CD14-positive monocyte (primary cell): ENCODE measurements around the gene ST7L. TPM values are rescaled to one million over a fixed set of nuclear protein-coding genes. Genes with fewer than 3 reads are reported as not detected.

ENCODE experiments used
- DNase-seq, 3 donors: peaks; one replicate each; pipeline ENCODE4 v3.0.0-alpha.2; 2011 to 2022
- H2AFZ ChIP-seq: 2 replicates; pipeline ENCODE4 v1.6.0; 2012; ENCODE audit warnings: mild to moderate bottlenecking, low read depth, low read length, inconsistent platforms; ENCODE audit not compliant: insufficient read depth, poor library complexity, severe bottlenecking
- H3K27ac ChIP-seq, 2 donors: 1 replicate in 1 of 2; 2 replicates in 1 of 2; pipeline ENCODE4 v1.5.1; 2012 to 2013; ENCODE audit warnings: low read length in 2 of 2, control low read depth in 1 of 2, inconsistent platforms in 1 of 2, low read depth in 1 of 2, mild to moderate bottlenecking in 1 of 2
- H3K27me3 ChIP-seq, 2 donors: one replicate each; pipeline versions ENCODE4 v1.6.0 to v1.6.1; 2011 to 2013; ENCODE audit warnings: low read length in 2 of 2; ENCODE audit not compliant: control insufficient read depth in 2 of 2, insufficient read depth in 2 of 2
- H3K36me3 ChIP-seq, 2 donors: replicated peaks in 1 of 2; 1 replicate in 1 of 2; 2 replicates in 1 of 2; pipeline versions ENCODE4 v1.5.1 to v1.6.1; 2012 to 2013; ENCODE audit warnings: low read length in 2 of 2, control low read depth in 1 of 2, inconsistent platforms in 1 of 2, mild to moderate bottlenecking in 1 of 2; ENCODE audit not compliant: insufficient read depth in 2 of 2, control insufficient read depth in 1 of 2
- H3K4me1 ChIP-seq, 2 donors: 1 replicate in 1 of 2; 2 replicates in 1 of 2; pipeline versions ENCODE4 v1.5.1 to v1.6.1; 2012 to 2013; ENCODE audit warnings: low read length in 2 of 2, control low read depth in 1 of 2, inconsistent platforms in 1 of 2, mild to moderate bottlenecking in 1 of 2, moderate library complexity in 1 of 2; ENCODE audit not compliant: insufficient read depth in 2 of 2, control insufficient read depth in 1 of 2
- H3K4me2 ChIP-seq: replicated peaks from 2 replicates; pipeline ENCODE3; 2012; ENCODE audit warnings: low read length, moderate library complexity, mild to moderate bottlenecking; ENCODE audit not compliant: poor library complexity, severe bottlenecking; ENCODE audit errors: extremely low read depth
- H3K4me3 ChIP-seq, 3 experiments: fragments of 200-600 bp in 1 of 3; sonication (generic) in 1 of 3; replicated peaks in 1 of 3; 1 replicate in 2 of 3; 2 replicates in 1 of 3; pipeline ENCODE4 v1.5.1; 2011 to 2013; ENCODE audit warnings: low read length in 3 of 3, mild to moderate bottlenecking in 3 of 3, control low read depth in 2 of 3, low read depth in 2 of 3, inconsistent platforms in 1 of 3, moderate library complexity in 1 of 3
- H3K79me2 ChIP-seq: 2 replicates; pipeline ENCODE4 v1.6.0; 2012; ENCODE audit warnings: mild to moderate bottlenecking, control low read depth, inconsistent platforms, low read length, moderate library complexity; ENCODE audit not compliant: insufficient read depth
- H3K9ac ChIP-seq: 2 replicates; pipeline ENCODE4 v1.6.0; 2017; ENCODE audit warnings: low read length, mild to moderate bottlenecking; ENCODE audit not compliant: insufficient read depth, poor library complexity, severe bottlenecking
- H3K9me3 ChIP-seq, 2 donors: replicated peaks in 1 of 2; 1 replicate in 1 of 2; 2 replicates in 1 of 2; pipeline versions ENCODE4 v1.5.1 to v1.6.1; 2012 to 2013; ENCODE audit warnings: low read length in 2 of 2, control low read depth in 1 of 2; ENCODE audit not compliant: control insufficient read depth in 1 of 2, insufficient read depth in 1 of 2
- H4K20me1 ChIP-seq: 2 replicates; pipeline ENCODE4 v1.6.0; 2012; ENCODE audit warnings: mild to moderate bottlenecking, low read length, control low read depth, moderate library complexity; ENCODE audit not compliant: insufficient read depth
- H3K27ac Mint-ChIP-seq, 7 donors: one replicate each; pipeline ENCODE4 v1.8.0; 2020; ENCODE audit warnings: mild to moderate bottlenecking in 7 of 7, mixed read lengths in 7 of 7, moderate library complexity in 6 of 7, inconsistent platforms in 2 of 7
- H3K27me3 Mint-ChIP-seq, 3 donors: one replicate each; pipeline ENCODE4 v1.8.0; 2021 to 2022; ENCODE audit warnings: low read depth in 3 of 3, mild to moderate bottlenecking in 3 of 3, mixed read lengths in 3 of 3, moderate library complexity in 3 of 3, inconsistent platforms in 1 of 3
- H3K36me3 Mint-ChIP-seq, 2 donors: one replicate each; pipeline ENCODE4 v1.8.0; 2020; ENCODE audit warnings: mixed read lengths in 2 of 2, inconsistent platforms in 1 of 2, mild to moderate bottlenecking in 1 of 2
- H3K4me1 Mint-ChIP-seq: one replicate; pipeline ENCODE4 v1.8.0; 2020; ENCODE audit warnings: mild to moderate bottlenecking, mixed read lengths
- H3K4me3 Mint-ChIP-seq, 2 donors: one replicate each; pipeline ENCODE4 v1.8.0; 2020; ENCODE audit warnings: mild to moderate bottlenecking in 2 of 2, mixed read lengths in 2 of 2, moderate library complexity in 1 of 2
- H3K9me3 Mint-ChIP-seq, 7 donors: one replicate each; pipeline ENCODE4 v1.8.0; 2020 to 2022; ENCODE audit warnings: mixed read lengths in 7 of 7, mild to moderate bottlenecking in 6 of 7, moderate library complexity in 6 of 7, inconsistent platforms in 2 of 7
- CTCF ChIP-seq: fragments of 200-600 bp; IDR thresholded peaks from one replicate; pipeline ENCODE4 v1.8.0; 2022; ENCODE audit warnings: antibody characterized with exemption, mild to moderate bottlenecking
- intact Hi-C, 2 donors: fragments of 100-400 bp; cut with micrococcal nuclease; formaldehyde crosslinking; loops; one replicate each; pipeline versions ENCODE4 v1.15.0 to v1.15.1; 2023
- polyA plus RNA-seq, 3 donors: library from polyadenylated mRNA; depleted of rRNA in 1 of 3; unstranded in 2 of 3; stranded (reverse) in 1 of 3; fragments of 300-500 nt in 2 of 3; fragments of >200 nt in 1 of 3; fragmentation: Illumina TruSeq in 2 of 3; gene quantifications; 1 replicate in 2 of 3; 2 replicates in 1 of 3; pipeline ENCODE4 v1.2.3, GENCODE V29; 2012 to 2021
- small RNA-seq: library from RNA; depleted of rRNA; stranded (forward); fragments of <200 nt; gene quantifications from one replicate; pipeline ENCODE3, GENCODE V24; 2012; ENCODE audit warnings: low read depth; ENCODE audit not compliant: insufficient read length

ST7L gene
- polyA plus RNA-seq, 3 donors, result 5.4 to 10.0 (median 6.1) TPM

GRCh38 chr1:112477550-112477949 lies 141.4 kb downstream of the ST7L start:
- Histone ChIP-seq H3K9me3 (peaks cover 23 to 24% of the 10 kb centered on the region in 2 donors), H3K79me2 (no peaks in the 10 kb centered on the region), H3K27ac (no peak overlapping the region), H4K20me1 (no peaks in the 10 kb centered on the region), H3K36me3 (no peaks in the 10 kb centered on the region), H3K4me1 (no peaks in the 10 kb centered on the region), H3K4me3 (no peak overlapping the region), H3K9ac (no peak overlapping the region), H3K27me3 (no peaks in the 10 kb centered on the region), H2AFZ (no peak overlapping the region), H3K4me2 (no peak overlapping the region)
- intact Hi-C loops, result no loop called here
- H3K4me1 Mint-ChIP-seq, result no peaks in the 10 kb centered on the region
- DNase-seq, result no peak
- no peak for TF ChIP-seq CTCF
- no peaks in the 10 kb centered on the region for H3K36me3 Mint-ChIP-seq
- peaks cover 18 to 56% (median 42%) of the 10 kb centered on the region in 7 donors for H3K9me3 Mint-ChIP-seq
- peaks cover 3 to 7% (median 4%) of the 10 kb centered on the region in 3 donors for H3K27me3 Mint-ChIP-seq
- no peak overlapping the region for H3K27ac Mint-ChIP-seq
- H3K4me3 Mint-ChIP-seq, result no peak overlapping the region

Small RNAs within 50 kb of the gene (small RNA-seq; reads per million reads assigned to genes)
- gene RNU7-70P, result not detected

Other genes with a start within 250 kb of the ST7L start
- gene CTTNBP2NL, start 222.9 kb downstream of the ST7L start, polyA plus RNA-seq, result 1 to 10 TPM; 1.6 to 4.9 (median 3.0) TPM
- under 1 TPM in 2 of 3 donors, not detected in 1; 0.07 to 0.79 TPM for gene WNT2B, start 110.2 kb downstream of the ST7L start, polyA plus RNA-seq
- gene CAPZA1, start 691 bp upstream of the ST7L start, polyA plus RNA-seq, result 100 to 1,000 TPM in 2 of 3 donors, 10 to 100 TPM in 1; 93.4 to 357 (median 339) TPM
- gene MOV10, start 55.5 kb upstream of the ST7L start, polyA plus RNA-seq, result 10 to 100 TPM; 12.0 to 61.2 (median 13.6) TPM
- 100 to 1,000 TPM in 1 of 3 donors, 10 to 100 TPM in 2; 78.9 to 119 (median 91.5) TPM for gene RHOC, start 88.0 kb upstream of the ST7L start, polyA plus RNA-seq
- gene PPM1J, start 96.2 kb upstream of the ST7L start, polyA plus RNA-seq, result under 1 TPM; 0.28 to 0.75 (median 0.69) TPM